Body of pancreas (tissue), 4 donors: Measurements from ENCODE around the gene TAF11L13. TPM values are rescaled to one million over a fixed set of nuclear protein-coding genes. Genes with fewer than 3 reads are reported as not detected.

Source experiments
- ATAC-seq: fragments of 150-250 bp; one replicate; pipeline ENCODE4 v1.9.1; 2016
- DNase-seq, 4 donors: peaks; one replicate each; pipeline ENCODE4 v3.0.0-alpha.2; 2019
- H3K27ac ChIP-seq, 4 donors: fragments of 200-600 bp; sonication (generic); 1 replicate in 3 of 4; 2 replicates in 1 of 4; pipeline versions ENCODE4 v1.5.1 to v1.6.1; 2016 to 2019; ENCODE audit warnings: mild to moderate bottlenecking in 1 of 4, mixed read lengths in 1 of 4, moderate library complexity in 1 of 4
- H3K27me3 ChIP-seq, 2 donors: fragments of 200-600 bp; sonication (generic); one replicate each; pipeline ENCODE4 v1.6.0; 2016; ENCODE audit warnings: mild to moderate bottlenecking in 1 of 2
- H3K36me3 ChIP-seq, 2 donors: fragments of 200-600 bp; sonication (generic); replicated peaks in 1 of 2; 2 replicates each; pipeline ENCODE4 v1.5.1; 2016; ENCODE audit warnings: low read depth in 2 of 2; ENCODE audit not compliant: insufficient read depth in 1 of 2
- H3K4me1 ChIP-seq: fragments of 200-600 bp; sonication (generic); one replicate; pipeline ENCODE4 v1.6.0; 2016
- H3K4me3 ChIP-seq, 2 donors: fragments of 200-600 bp; sonication (generic); 1 replicate in 1 of 2; 2 replicates in 1 of 2; pipeline ENCODE4 v1.5.1; 2016 to 2019
- H3K9me3 ChIP-seq, 3 donors: fragments of 200-600 bp; sonication (generic); 1 replicate in 2 of 3; 2 replicates in 1 of 3; pipeline ENCODE4 v1.5.1; 2016
- POLR2A ChIP-seq, 3 donors: fragments of 450-650 bp; IDR thresholded peaks; one replicate each; pipeline ENCODE4 v1.6.1; 2016; ENCODE audit warnings: antibody characterized with exemption in 3 of 3, mild to moderate bottlenecking in 2 of 3
- WGBS, 2 donors: methylation state at CpG; one replicate each; pipeline ENCODE4 v1.1.5; 2017; 5-methylcytosine and 5-hydroxymethylcytosine counted together
- intact Hi-C: fragments of 100-400 bp; cut with DNase I; formaldehyde crosslinking; loops from one replicate; pipeline ENCODE4 v1.15.1; 2023
- small RNA-seq: library from RNA; depleted of rRNA; stranded (forward); fragments of <200 nt; gene quantifications from one replicate; pipeline ENCODE3, GENCODE V24; 2016
- total RNA-seq, 2 donors: library from RNA; depleted of rRNA; stranded (reverse); fragments of >200 nt; gene quantifications; one replicate each; pipeline ENCODE4 v1.1.0, GENCODE V29; 2016
- TF ChIP-seq, protein P1 (sequence below), 7 experiments: fragments of 450-650 bp in 4 of 7; fragments of 200-600 bp in 3 of 7; sonication (generic) in 3 of 7; IDR thresholded peaks; one replicate each; pipeline ENCODE4 v1.5.1; 2016 to 2019; ENCODE audit warnings: antibody characterized with exemption in 7 of 7

The TAF11L13 gene
- total RNA-seq, 2 donors from 2014 or later, result not detected

DNA sequence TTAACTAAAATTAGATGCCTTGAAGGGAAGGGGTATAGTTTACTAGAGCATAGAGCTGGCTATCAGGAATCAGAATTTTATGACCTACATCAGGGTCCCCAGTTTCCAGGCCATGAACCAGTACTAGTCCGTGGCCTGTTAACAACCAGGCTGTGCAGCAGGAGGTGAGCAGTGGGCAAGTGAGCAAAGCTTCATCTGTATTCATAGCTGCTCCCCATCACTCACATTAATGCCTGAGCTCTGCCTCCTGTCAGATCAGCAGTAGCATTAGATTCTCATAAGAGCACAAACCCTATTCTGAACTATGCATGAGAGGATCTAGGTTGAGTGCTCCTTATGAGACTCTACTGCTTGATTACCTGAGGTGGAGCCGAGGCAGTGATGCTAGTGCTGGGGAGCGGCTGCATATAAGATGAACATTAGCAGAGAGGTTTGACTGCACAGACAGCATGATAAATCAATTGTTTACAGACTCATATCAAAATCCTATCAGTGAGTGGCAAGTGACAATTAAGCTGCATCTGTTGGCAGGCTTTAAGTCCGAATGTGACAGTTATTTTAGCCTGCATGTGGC is 47.0 kb downstream of the TAF11L13 start:
- TF ChIP-seq, protein P1, sequence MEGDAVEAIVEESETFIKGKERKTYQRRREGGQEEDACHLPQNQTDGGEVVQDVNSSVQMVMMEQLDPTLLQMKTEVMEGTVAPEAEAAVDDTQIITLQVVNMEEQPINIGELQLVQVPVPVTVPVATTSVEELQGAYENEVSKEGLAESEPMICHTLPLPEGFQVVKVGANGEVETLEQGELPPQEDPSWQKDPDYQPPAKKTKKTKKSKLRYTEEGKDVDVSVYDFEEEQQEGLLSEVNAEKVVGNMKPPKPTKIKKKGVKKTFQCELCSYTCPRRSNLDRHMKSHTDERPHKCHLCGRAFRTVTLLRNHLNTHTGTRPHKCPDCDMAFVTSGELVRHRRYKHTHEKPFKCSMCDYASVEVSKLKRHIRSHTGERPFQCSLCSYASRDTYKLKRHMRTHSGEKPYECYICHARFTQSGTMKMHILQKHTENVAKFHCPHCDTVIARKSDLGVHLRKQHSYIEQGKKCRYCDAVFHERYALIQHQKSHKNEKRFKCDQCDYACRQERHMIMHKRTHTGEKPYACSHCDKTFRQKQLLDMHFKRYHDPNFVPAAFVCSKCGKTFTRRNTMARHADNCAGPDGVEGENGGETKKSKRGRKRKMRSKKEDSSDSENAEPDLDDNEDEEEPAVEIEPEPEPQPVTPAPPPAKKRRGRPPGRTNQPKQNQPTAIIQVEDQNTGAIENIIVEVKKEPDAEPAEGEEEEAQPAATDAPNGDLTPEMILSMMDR (IDR thresholded peaks at IDR 0.05), result no peak
- no peak for TF ChIP-seq POLR2A (IDR thresholded peaks at IDR 0.05)
- intact Hi-C loops, result no loop called here
- Histone ChIP-seq H3K4me3 (no peak overlapping the region), H3K36me3 (no peaks in the 10 kb centered on the region), H3K9me3 (no peaks in the 10 kb centered on the region), H3K27ac (no peak overlapping the region), H3K27me3 (no peaks in the 10 kb centered on the region), H3K4me1 (no peaks in the 10 kb centered on the region)
- DNase-seq (no peak), ATAC-seq (no peak)
- 44 to 50% methylated on average over 4 of the region's 4 CpGs for WGBS, 2 donors

- ATAC-seq, result no peak
- no peak for DNase-seq
- 73 to 74% methylated on average over 8 of the region's 8 CpGs for WGBS, 2 donors
These were observed 47.8 kb downstream of the TAF11L13 start for GRCh38 chr5:17679597-17680203.

GRCh38 chr5:17680737-17681136 is 48.8 kb downstream of the TAF11L13 start:
- no peak for ATAC-seq
- TF ChIP-seq, protein P1 (IDR thresholded peaks at IDR 0.05), result no peak
- TF ChIP-seq POLR2A (IDR thresholded peaks at IDR 0.05), result no peak

More at GRCh38 chr5:17679597-17680203, 47.8 kb downstream of the TAF11L13 start:
- Histone ChIP-seq H3K4me3 (no peak overlapping the region), H3K27ac (no peak overlapping the region), H3K4me1 (no peaks in the 10 kb centered on the region), H3K27me3 (no peaks in the 10 kb centered on the region), H3K9me3 (no peaks in the 10 kb centered on the region), H3K36me3 (no peaks in the 10 kb centered on the region)
- TF ChIP-seq POLR2A (IDR thresholded peaks at IDR 0.05), result no peak
- TF ChIP-seq, protein P1 (IDR thresholded peaks at IDR 0.05), result no peak
- intact Hi-C loops, result no loop called here

More at GRCh38 chr5:17680737-17681136, 48.8 kb downstream of the TAF11L13 start:
- intact Hi-C loops, result no loop called here
- WGBS, 2 donors, result 24 to 39% methylated on average over 2 of the region's 2 CpGs
- DNase-seq, result no peak
- Histone ChIP-seq H3K27me3 (no peaks in the 10 kb centered on the region), H3K36me3 (no peaks in the 10 kb centered on the region), H3K4me1 (no peaks in the 10 kb centered on the region), H3K4me3 (no peak overlapping the region), H3K9me3 (no peaks in the 10 kb centered on the region), H3K27ac (no peak overlapping the region)

Small RNAs within 50 kb of the gene (small RNA-seq; reads per million reads assigned to genes)
- gene AC233724.1 (not detected), gene AC233724.12 (not detected), gene AC233724.2 (not detected), gene AC233724.3 (not detected), gene AC233724.4 (not detected), gene AC233724.6 (not detected), gene AC233724.7 (not detected)

Other genes starting within 250 kb of the TAF11L13 start
- not detected for gene TAF11L2, start 133.9 kb upstream of the TAF11L13 start, total RNA-seq
- not detected for gene TAF11L3, start 113.7 kb upstream of the TAF11L13 start, total RNA-seq
- gene TAF11L4, start 110.3 kb upstream of the TAF11L13 start, total RNA-seq, result not detected
- gene TAF11L5, start 106.9 kb upstream of the TAF11L13 start, total RNA-seq, result not detected
- gene TAF11L6, start 103.4 kb upstream of the TAF11L13 start, total RNA-seq, result not detected
- not detected for gene TAF11L7, start 46.3 kb upstream of the TAF11L13 start, total RNA-seq
- not detected for gene TAF11L8, start 41.1 kb upstream of the TAF11L13 start, total RNA-seq
- gene TAF11L9, start 37.7 kb upstream of the TAF11L13 start, total RNA-seq, result not detected
- not detected for gene TAF11L10, start 34.3 kb upstream of the TAF11L13 start, total RNA-seq
- not detected for gene TAF11L11, start 27.9 kb upstream of the TAF11L13 start, total RNA-seq
- not detected for gene TAF11L12, start 21.7 kb upstream of the TAF11L13 start, total RNA-seq
- not detected for gene TAF11L14, start 2.4 kb downstream of the TAF11L13 start, total RNA-seq